DND-41 (cell line): ENCODE data around the gene MERTK.

Experiments
- ATAC-seq: fragments of 200-7000 bp; cut with Tn5 transposase; 3 replicates; pipeline ENCODE4 v1.9.1; 2021; ENCODE audit warnings: low read depth; ENCODE audit not compliant: insufficient read depth
- DNase-seq: peaks from one replicate; pipeline ENCODE4 v3.0.0-alpha.2; 2020
- H2AFZ ChIP-seq: 2 replicates; pipeline ENCODE4 v1.6.0; 2012; ENCODE audit warnings: low read depth, low read length
- H3K27ac ChIP-seq: 2 replicates; pipeline ENCODE4 v1.5.1; 2012; ENCODE audit warnings: low read length, inconsistent platforms
- H3K27me3 ChIP-seq: fragments of 200-600 bp; sonication (generic); 2 replicates; pipeline ENCODE4 v1.6.0; 2012; ENCODE audit warnings: low read length, mild to moderate bottlenecking, inconsistent platforms; ENCODE audit not compliant: insufficient read depth, poor library complexity
- H3K36me3 ChIP-seq: 2 replicates; pipeline ENCODE4 v1.5.1; 2012; ENCODE audit warnings: low read length, inconsistent platforms; ENCODE audit not compliant: insufficient read depth
- H3K4me1 ChIP-seq: 2 replicates; pipeline ENCODE4 v1.5.1; 2012; ENCODE audit warnings: mild to moderate bottlenecking, low read length; ENCODE audit not compliant: insufficient read depth
- H3K4me2 ChIP-seq: 2 replicates; pipeline ENCODE4 v1.6.0; 2012; ENCODE audit warnings: mild to moderate bottlenecking, moderate library complexity, low read length, inconsistent platforms; ENCODE audit not compliant: insufficient read depth
- H3K4me3 ChIP-seq, 2 experiments: fragments of 200-600 bp in 1 of 2; shearing (Covaris generic) in 1 of 2; 2 replicates each; pipeline ENCODE4 v1.5.1; 2012 to 2016; ENCODE audit warnings: inconsistent platforms in 2 of 2, low read length in 2 of 2, mild to moderate bottlenecking in 2 of 2, low read depth in 1 of 2, moderate library complexity in 1 of 2
- H3K79me2 ChIP-seq: 2 replicates; pipeline ENCODE4 v1.6.0; 2012; ENCODE audit warnings: low read length, inconsistent platforms; ENCODE audit not compliant: insufficient read depth
- H3K9ac ChIP-seq: 2 replicates; pipeline ENCODE4 v1.6.0; 2012; ENCODE audit warnings: low read depth, mild to moderate bottlenecking, inconsistent platforms, low read length, moderate library complexity
- H3K9me3 ChIP-seq: 2 replicates; pipeline ENCODE4 v1.5.1; 2012; ENCODE audit warnings: low read length, moderate library complexity, mild to moderate bottlenecking, inconsistent platforms; ENCODE audit not compliant: insufficient read depth, severe bottlenecking
- H4K20me1 ChIP-seq: 2 replicates; pipeline ENCODE4 v1.6.0; 2012; ENCODE audit warnings: low read length; ENCODE audit not compliant: insufficient read depth
- EZH2 ChIP-seq: IDR thresholded peaks from 3 replicates; pipeline ENCODE4 v1.6.1; 2012; ENCODE audit warnings: borderline replicate concordance, low read depth, mild to moderate bottlenecking, moderate library complexity, low read length, inconsistent platforms; ENCODE audit not compliant: severe bottlenecking
- TF ChIP-seq, protein P1 (sequence below): IDR thresholded peaks from 2 replicates; pipeline ENCODE4 v1.5.1; 2012; ENCODE audit warnings: borderline replicate concordance, low read length, moderate library complexity, mild to moderate bottlenecking; ENCODE audit not compliant: poor library complexity, severe bottlenecking; ENCODE audit errors: extremely low read depth

The MERTK gene

DNA sequence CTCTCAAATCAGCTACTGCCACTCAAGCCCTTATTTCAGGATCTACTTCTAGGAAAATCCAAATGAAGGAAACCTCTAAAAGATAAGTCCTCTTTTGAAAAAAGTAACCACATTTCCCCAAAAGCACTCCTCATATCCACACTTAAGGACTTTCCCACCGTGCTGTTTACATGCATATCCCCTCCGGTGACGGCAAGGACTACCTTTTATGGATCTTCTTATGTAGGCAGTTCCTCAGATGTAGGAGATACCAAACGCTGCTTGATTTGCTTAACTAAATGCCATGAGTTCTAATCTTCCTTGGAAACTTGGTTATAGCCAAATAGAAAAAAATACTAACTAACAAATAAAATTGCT is 149.8 kb downstream of the MERTK start:
- TF ChIP-seq, protein P1, sequence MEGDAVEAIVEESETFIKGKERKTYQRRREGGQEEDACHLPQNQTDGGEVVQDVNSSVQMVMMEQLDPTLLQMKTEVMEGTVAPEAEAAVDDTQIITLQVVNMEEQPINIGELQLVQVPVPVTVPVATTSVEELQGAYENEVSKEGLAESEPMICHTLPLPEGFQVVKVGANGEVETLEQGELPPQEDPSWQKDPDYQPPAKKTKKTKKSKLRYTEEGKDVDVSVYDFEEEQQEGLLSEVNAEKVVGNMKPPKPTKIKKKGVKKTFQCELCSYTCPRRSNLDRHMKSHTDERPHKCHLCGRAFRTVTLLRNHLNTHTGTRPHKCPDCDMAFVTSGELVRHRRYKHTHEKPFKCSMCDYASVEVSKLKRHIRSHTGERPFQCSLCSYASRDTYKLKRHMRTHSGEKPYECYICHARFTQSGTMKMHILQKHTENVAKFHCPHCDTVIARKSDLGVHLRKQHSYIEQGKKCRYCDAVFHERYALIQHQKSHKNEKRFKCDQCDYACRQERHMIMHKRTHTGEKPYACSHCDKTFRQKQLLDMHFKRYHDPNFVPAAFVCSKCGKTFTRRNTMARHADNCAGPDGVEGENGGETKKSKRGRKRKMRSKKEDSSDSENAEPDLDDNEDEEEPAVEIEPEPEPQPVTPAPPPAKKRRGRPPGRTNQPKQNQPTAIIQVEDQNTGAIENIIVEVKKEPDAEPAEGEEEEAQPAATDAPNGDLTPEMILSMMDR: no peak
- no peak for TF ChIP-seq EZH2
- Histone ChIP-seq H3K36me3 (no peaks in the 10 kb centered on the region), H3K27me3 (no peaks in the 10 kb centered on the region), H3K27ac (no peak overlapping the region), H3K9me3 (peaks cover 3% of the 10 kb centered on the region), H2AFZ (no peak overlapping the region; the same call in 1 of the 2 replicates), H4K20me1 (no peaks in the 10 kb centered on the region), H3K4me1 (peaks cover 8% of the 10 kb centered on the region), H3K79me2 (no peaks in the 10 kb centered on the region), H3K4me2 (no peak overlapping the region), H3K4me3 (no peak overlapping the region), H3K9ac (no peak overlapping the region)
- DNase-seq: no peak
- no peak for ATAC-seq

DNA sequence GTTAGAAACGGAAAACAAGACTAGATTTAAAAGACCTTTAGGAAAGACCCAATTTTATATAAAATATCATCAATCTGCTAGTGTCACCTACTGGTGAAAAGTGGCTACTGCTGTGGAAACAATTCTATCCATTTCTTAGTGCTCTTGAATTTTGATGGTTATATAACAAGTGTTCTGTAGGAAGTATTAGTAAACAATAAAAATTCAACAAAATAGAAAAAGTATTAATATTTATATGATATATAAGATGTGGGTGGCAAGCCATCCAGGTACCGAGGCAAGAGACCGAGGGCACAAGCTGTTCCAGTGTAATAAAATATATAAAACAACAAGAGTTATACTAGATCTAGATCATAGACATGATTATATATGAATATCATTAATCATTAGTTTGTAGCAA is 150.5 kb downstream of the MERTK start:
- no peak for TF ChIP-seq EZH2
- TF ChIP-seq, protein P1: peak; percentile 86
- H3K36me3 ChIP-seq: no peaks in the 10 kb centered on the region
- DNase-seq (peak; percentile 34), ATAC-seq (peak; percentile 69)
- no peak overlapping the region for H3K27ac ChIP-seq
- peaks cover 3% of the 10 kb centered on the region for H3K9me3 ChIP-seq
- H3K4me1 ChIP-seq: peaks cover 15% of the 10 kb centered on the region
- H3K4me2 ChIP-seq: no peak overlapping the region
- no peak overlapping the region for H2AFZ ChIP-seq
- H3K27me3 ChIP-seq: no peaks in the 10 kb centered on the region
- H3K4me3 ChIP-seq: no peak overlapping the region
- no peaks in the 10 kb centered on the region for H4K20me1 ChIP-seq
- H3K79me2 ChIP-seq: no peaks in the 10 kb centered on the region
- no peak overlapping the region for H3K9ac ChIP-seq

DNA sequence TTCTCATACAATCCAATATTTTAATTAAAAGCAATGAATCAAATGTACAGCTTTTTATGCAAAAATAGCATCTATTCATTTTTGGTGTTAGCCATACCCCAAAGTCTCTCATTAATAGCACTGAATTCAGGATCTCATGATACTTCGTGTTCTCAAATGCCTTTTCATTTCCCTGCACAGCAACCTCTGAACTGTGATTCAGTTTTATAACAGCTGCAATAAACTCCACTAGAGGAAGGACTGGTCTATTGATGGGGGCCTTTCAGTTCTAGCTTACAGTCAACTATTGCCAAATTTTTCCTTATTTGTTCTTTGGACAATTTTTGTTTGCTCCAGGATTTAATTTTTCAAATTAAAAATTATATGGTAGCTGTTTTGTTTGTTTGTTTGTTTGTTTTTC is 151.9 kb downstream of the MERTK start:
- TF ChIP-seq EZH2: no peak
- TF ChIP-seq, protein P1: no peak
- peaks cover 2% of the 10 kb centered on the region; the same call in 1 of the 2 replicates for H3K79me2 ChIP-seq
- H3K27me3 ChIP-seq: no peaks in the 10 kb centered on the region
- H3K4me2 ChIP-seq: no peak overlapping the region
- H3K36me3 ChIP-seq: no peaks in the 10 kb centered on the region; the same call in 1 of the 2 replicates
- H3K9me3 ChIP-seq: peaks cover under 1% of the 10 kb centered on the region
- no peak overlapping the region for H3K27ac ChIP-seq
- H3K9ac ChIP-seq: no peak overlapping the region
- H2AFZ ChIP-seq: no peak overlapping the region
- ATAC-seq: no peak
- H4K20me1 ChIP-seq: no peaks in the 10 kb centered on the region
- peaks cover 16% of the 10 kb centered on the region for H3K4me1 ChIP-seq
- DNase-seq: no peak
- no peak overlapping the region for H3K4me3 ChIP-seq
